Naive thymus-derived CD4-positive, alpha-beta T cell (primary cell): ENCODE measurements around the gene ZNHIT3. TPM values are rescaled to one million over a fixed set of nuclear protein-coding genes. Genes with fewer than 3 reads are reported as not detected.

Source experiments
- ATAC-seq: fragments of 150-1000 bp; cut with Tn5 transposase; 2 replicates; pipeline ENCODE4 v1.10.0; 2021; ENCODE audit warnings: mild to moderate bottlenecking, moderate library complexity
- CTCF ChIA-PET: fragments of 350-600 bp; sonication (Branson Sonifier 250); formaldehyde crosslinking; loops from one replicate; lab custom pipeline; 2021; ENCODE audit warnings: antibody characterized with exemption; lab: Charles Lee
- POLR2A ChIA-PET: fragments of 350-600 bp; sonication (Branson Sonifier 250); formaldehyde crosslinking; loops from one replicate; lab custom pipeline; 2021; ENCODE audit warnings: antibody characterized with exemption, inconsistent platforms; lab: Charles Lee
- DNase-seq, 9 donors: peaks; one replicate each; pipeline versions ENCODE4 v3.0.0 to v3.0.0-alpha.2; 2020 to 2022; ENCODE audit warnings: mixed read lengths in 1 of 9
- H3K27ac ChIP-seq: one replicate; pipeline ENCODE4 v1.7.0; 2013; ENCODE audit warnings: mild to moderate bottlenecking, low read depth, low read length, moderate library complexity
- H3K27me3 ChIP-seq, 2 donors: one replicate each; pipeline ENCODE4 v1.7.0; 2013; ENCODE audit warnings: low read length in 2 of 2, mild to moderate bottlenecking in 2 of 2, moderate library complexity in 2 of 2; ENCODE audit not compliant: control insufficient read depth in 2 of 2, insufficient read depth in 2 of 2
- H3K36me3 ChIP-seq, 3 experiments: 1 replicate in 2 of 3; 2 replicates in 1 of 3; pipeline ENCODE4 v1.7.0; 2013; ENCODE audit warnings: low read length in 3 of 3, mild to moderate bottlenecking in 3 of 3, moderate library complexity in 1 of 3; ENCODE audit not compliant: insufficient read depth in 3 of 3, control insufficient read depth in 2 of 3
- H3K4me1 ChIP-seq, 2 donors: one replicate each; pipeline ENCODE4 v1.7.0; 2013; ENCODE audit warnings: low read length in 2 of 2, mild to moderate bottlenecking in 2 of 2, moderate library complexity in 1 of 2; ENCODE audit not compliant: control insufficient read depth in 2 of 2, insufficient read depth in 2 of 2
- H3K4me3 ChIP-seq: 2 replicates; pipeline ENCODE4 v1.7.0; 2013; ENCODE audit warnings: mild to moderate bottlenecking, low read length
- H3K9me3 ChIP-seq, 3 experiments: 1 replicate in 2 of 3; 2 replicates in 1 of 3; pipeline ENCODE4 v1.7.0; 2013; ENCODE audit warnings: low read length in 3 of 3; ENCODE audit not compliant: control insufficient read depth in 2 of 3
- H3K27ac Mint-ChIP-seq, 9 donors: one replicate each; pipeline ENCODE4 v1.8.0; 2020 to 2022; ENCODE audit warnings: mixed read lengths in 9 of 9, mild to moderate bottlenecking in 8 of 9, moderate library complexity in 5 of 9, inconsistent platforms in 2 of 9
- H3K27me3 Mint-ChIP-seq, 5 donors: one replicate each; pipeline ENCODE4 v1.8.0; 2021 to 2022; ENCODE audit warnings: mixed read lengths in 5 of 5, mild to moderate bottlenecking in 1 of 5
- H3K36me3 Mint-ChIP-seq, 5 donors: one replicate each; pipeline ENCODE4 v1.8.0; 2020 to 2022; ENCODE audit warnings: mixed read lengths in 5 of 5, mild to moderate bottlenecking in 3 of 5, inconsistent platforms in 1 of 5
- H3K4me1 Mint-ChIP-seq, 7 donors: one replicate each; pipeline ENCODE4 v1.8.0; 2020 to 2022; ENCODE audit warnings: mixed read lengths in 7 of 7, mild to moderate bottlenecking in 3 of 7, inconsistent platforms in 1 of 7
- H3K4me3 Mint-ChIP-seq, 10 donors: one replicate each; pipeline ENCODE4 v1.8.0; 2020 to 2022; ENCODE audit warnings: mild to moderate bottlenecking in 10 of 10, mixed read lengths in 10 of 10, moderate library complexity in 6 of 10, inconsistent platforms in 2 of 10
- H3K9me3 Mint-ChIP-seq, 11 donors: one replicate each; pipeline ENCODE4 v1.8.0; 2020 to 2022; ENCODE audit warnings: mixed read lengths in 11 of 11, mild to moderate bottlenecking in 4 of 11, inconsistent platforms in 1 of 11, moderate library complexity in 1 of 11
- intact Hi-C, 2 donors: fragments of 100-400 bp; cut with micrococcal nuclease; formaldehyde crosslinking; loops; one replicate each; pipeline ENCODE4 v1.15.1; 2023
- polyA plus RNA-seq, 2 donors: library from polyadenylated mRNA; unstranded; fragments of 300-500 nt; fragmentation: Illumina TruSeq; gene quantifications; one replicate each; pipeline ENCODE4 v1.2.3, GENCODE V29; 2021
- total RNA-seq, 6 experiments: library from RNA in 5 of 6; stranded (reverse) in 5 of 6; gene quantifications; 1 replicate in 5 of 6; 2 replicates in 1 of 6; pipeline ENCODE4 v1.2.3 and lab custom pipeline; 2021 to 2026

Gene ZNHIT3
- total and polyA plus RNA-seq, 7 experiments from 2014 or later, result 38.4 to 118 (median 58.7) TPM

DNA sequence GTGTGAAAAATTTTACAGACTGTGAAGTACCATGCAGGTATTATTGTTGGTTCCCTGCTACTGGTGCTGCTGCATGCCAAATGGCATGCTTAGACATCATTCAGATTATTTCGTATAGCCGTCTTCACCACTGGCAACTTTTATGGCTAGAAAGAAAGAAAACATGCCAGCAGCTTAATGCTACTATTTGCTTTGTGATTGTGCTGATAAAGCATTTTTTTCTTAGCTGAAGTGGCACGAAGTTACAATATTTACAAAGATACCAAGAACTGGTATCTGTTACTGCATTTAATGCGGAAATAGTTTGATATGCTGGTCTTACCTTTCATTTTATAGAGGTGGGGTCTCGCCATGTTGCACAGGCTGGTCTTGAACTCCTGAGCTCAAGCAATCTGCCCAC is 8.2 kb downstream of the ZNHIT3 start:
- H3K4me1 ChIP-seq, result peaks cover 0 to 5% of the 10 kb centered on the region in 2 donors
- H3K27ac Mint-ChIP-seq, result peak overlapping the region in 1 of 9 donors; percentile 22
- H3K36me3 ChIP-seq, result peaks cover 10 to 72% (median 22%) of the 10 kb centered on the region in 3 experiments
- DNase-seq (no peak), ATAC-seq (no peak)
- no peaks in the 10 kb centered on the region for H3K9me3 ChIP-seq
- H3K4me1 Mint-ChIP-seq, result peaks cover 14 to 28% (median 26%) of the 10 kb centered on the region in 7 donors
- H3K27me3 ChIP-seq, result no peaks in the 10 kb centered on the region
- no peak overlapping the region for H3K4me3 ChIP-seq
- no peak overlapping the region for H3K4me3 Mint-ChIP-seq
- H3K36me3 Mint-ChIP-seq, result peaks cover 8 to 42% (median 15%) of the 10 kb centered on the region in 5 donors
- CTCF ChIA-PET, result interaction anchor here (0.7 to 0.9 kb wide), 2 partner anchors 10 to 11 kb away, joined by 3 read pairs; no protein-coding TSS in a partner anchor
- POLR2A ChIA-PET, result interaction anchor here (0.6 to 1.5 kb wide), 3 partner anchors 11 to 801 kb away, joined by 3 to 4 read pairs (median 3); no protein-coding TSS in a partner anchor
- no peaks in the 10 kb centered on the region for H3K9me3 Mint-ChIP-seq
- intact Hi-C loops, result no loop called here
- no peaks in the 10 kb centered on the region for H3K27me3 Mint-ChIP-seq
- H3K27ac ChIP-seq, result no peak overlapping the region

DNA sequence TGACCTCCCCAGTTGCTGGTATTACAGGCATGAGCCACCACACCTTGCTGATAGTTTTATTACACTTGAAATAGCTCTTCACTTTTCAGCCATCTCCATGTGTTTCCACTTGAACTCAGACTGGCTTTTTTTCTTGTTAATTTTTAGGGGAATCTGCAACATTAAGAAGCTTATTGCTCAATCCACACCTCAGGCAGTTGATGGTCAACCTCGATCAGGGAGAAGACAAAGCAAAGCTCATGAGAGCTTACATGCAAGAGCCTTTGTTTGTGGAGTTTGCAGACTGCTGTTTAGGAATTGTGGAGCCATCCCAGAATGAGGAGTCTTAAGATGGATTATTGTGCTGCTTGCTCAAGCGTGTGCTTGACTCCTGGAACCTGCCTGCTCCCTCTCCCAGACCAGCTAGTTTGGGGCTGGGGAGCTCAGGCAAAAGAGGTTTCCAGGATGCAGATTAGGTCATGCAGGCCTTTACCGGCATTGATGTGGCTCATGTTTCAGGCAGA is 8.6 kb downstream of the ZNHIT3 start:
- ChIA-PET CTCF (interaction anchor here (0.7 to 0.9 kb wide), 2 partner anchors 10 to 12 kb away, joined by 3 read pairs; no protein-coding TSS in a partner anchor), POLR2A (interaction anchor here (1.5 kb wide), 1 partner anchor 12 kb away, joined by 4 read pairs; no protein-coding TSS in a partner anchor)
- no peak for DNase-seq
- intact Hi-C loops, result no loop called here
- no peaks in the 10 kb centered on the region for H3K27me3 ChIP-seq
- peaks cover 0 to 1% of the 10 kb centered on the region in 2 donors for H3K4me1 ChIP-seq
- ATAC-seq, result no peak
- Mint-ChIP-seq H3K27me3 (no peaks in the 10 kb centered on the region), H3K27ac (peak overlapping the region in 2 of 9 donors; percentile 22 to 28), H3K4me3 (no peak overlapping the region), H3K36me3 (peaks cover 8 to 39% (median 11%) of the 10 kb centered on the region in 5 donors), H3K4me1 (peaks cover 11 to 24% (median 22%) of the 10 kb centered on the region in 7 donors), H3K9me3 (no peaks in the 10 kb centered on the region)
- H3K36me3 ChIP-seq, result peaks cover 10 to 72% (median 22%) of the 10 kb centered on the region in 3 experiments
- H3K27ac ChIP-seq, result no peak overlapping the region
- no peak overlapping the region for H3K4me3 ChIP-seq
- H3K9me3 ChIP-seq, result no peaks in the 10 kb centered on the region

DNA sequence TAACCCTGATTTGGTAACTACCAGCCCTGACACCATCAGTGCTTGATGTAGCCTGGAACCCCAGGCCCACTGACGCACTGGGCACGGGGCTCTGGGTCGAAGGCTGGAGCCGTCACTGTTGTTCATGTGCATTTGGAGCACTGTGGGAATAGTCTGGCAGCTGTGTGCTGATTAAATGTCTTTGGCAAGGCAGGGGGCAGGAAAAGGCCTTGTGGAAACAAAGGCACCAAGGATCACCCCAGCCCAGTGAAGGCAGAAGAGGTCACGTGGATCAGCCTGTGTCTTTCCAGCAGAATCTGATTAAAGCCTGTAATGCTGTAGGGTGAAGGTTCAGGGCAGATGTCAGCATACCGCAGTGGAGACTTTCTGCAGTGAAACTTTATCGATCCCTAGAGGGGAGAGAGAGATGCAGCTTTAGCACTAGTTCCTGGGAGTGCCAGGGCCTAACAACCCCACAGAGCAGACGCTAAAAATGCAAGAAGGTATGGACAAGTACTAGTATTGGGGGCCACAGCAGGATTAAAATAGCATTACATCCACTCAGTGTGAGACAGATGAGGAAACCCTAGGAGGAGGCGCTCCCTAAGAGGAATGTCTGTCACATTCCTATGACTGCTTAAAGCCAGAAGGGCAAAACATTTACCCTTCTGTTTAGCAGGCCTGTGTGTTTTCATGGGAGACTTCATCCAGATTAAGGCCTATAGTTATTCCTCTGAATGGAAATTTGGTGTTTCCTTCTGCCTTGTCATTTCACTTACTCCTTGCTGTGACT is 9.7 kb downstream of the ZNHIT3 start:
- ATAC-seq, result no peak
- H3K36me3 Mint-ChIP-seq, result peaks cover 5 to 35% (median 9%) of the 10 kb centered on the region in 5 donors

DNA sequence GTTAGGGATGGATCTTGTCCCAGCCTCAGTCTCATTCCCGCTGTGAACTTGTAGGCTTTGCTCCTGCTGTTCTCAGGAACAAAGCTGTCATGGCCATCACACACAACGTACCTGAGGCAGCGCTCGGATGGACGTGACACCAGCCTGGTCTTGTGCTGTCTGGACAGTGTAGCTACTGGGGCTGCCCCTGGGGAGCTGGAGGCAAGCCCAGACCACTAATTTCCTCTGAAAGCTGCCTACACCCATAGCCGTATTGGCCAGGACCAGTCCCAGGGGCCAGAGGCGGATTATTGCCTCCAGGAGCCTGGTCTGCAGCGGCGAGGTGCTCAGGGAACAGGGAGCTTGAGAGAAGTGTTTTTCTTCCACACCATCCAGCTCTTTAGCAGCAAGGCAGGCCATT is 11.7 kb downstream of the ZNHIT3 start:
- Mint-ChIP-seq H3K27me3 (no peaks in the 10 kb centered on the region), H3K9me3 (no peaks in the 10 kb centered on the region), H3K36me3 (peaks cover 6 to 22% (median 8%) of the 10 kb centered on the region in 5 donors), H3K27ac (no peak overlapping the region), H3K4me1 (peaks cover 0 to 6% (median 4%) of the 10 kb centered on the region in 7 donors), H3K4me3 (no peak overlapping the region)
- intact Hi-C loops, result no loop called here
- ChIA-PET POLR2A (interaction anchor here (0.6 to 1.1 kb wide), 2 partner anchors 12 to 37 kb away, joined by 3 to 4 read pairs; partner anchors contain the start of gene PIGW), CTCF (no interaction called here)
- Histone ChIP-seq H3K27ac (no peak overlapping the region), H3K27me3 (no peaks in the 10 kb centered on the region), H3K36me3 (peaks cover 6 to 68% (median 6%) of the 10 kb centered on the region in 3 experiments), H3K9me3 (no peaks in the 10 kb centered on the region), H3K4me1 (no peaks in the 10 kb centered on the region), H3K4me3 (no peak overlapping the region)
- no peak for DNase-seq
- ATAC-seq, result no peak

More for the DNA sequence above, 9.7 kb downstream of the ZNHIT3 start:
- Histone ChIP-seq H3K27me3 (no peaks in the 10 kb centered on the region), H3K36me3 (peaks cover 10 to 83% (median 21%) of the 10 kb centered on the region in 3 experiments), H3K27ac (no peak overlapping the region), H3K4me3 (no peak overlapping the region), H3K4me1 (no peaks in the 10 kb centered on the region), H3K9me3 (no peaks in the 10 kb centered on the region)
- Mint-ChIP-seq H3K4me1 (peaks cover 6 to 18% (median 14%) of the 10 kb centered on the region in 7 donors), H3K27me3 (no peaks in the 10 kb centered on the region), H3K4me3 (no peak overlapping the region), H3K9me3 (no peaks in the 10 kb centered on the region), H3K27ac (peak overlapping the region in 1 of 9 donors; percentile 25)
- ChIA-PET CTCF (no interaction called here), POLR2A (no interaction called here)
- intact Hi-C loops, result no loop called here
- DNase-seq, result no peak

DNA sequence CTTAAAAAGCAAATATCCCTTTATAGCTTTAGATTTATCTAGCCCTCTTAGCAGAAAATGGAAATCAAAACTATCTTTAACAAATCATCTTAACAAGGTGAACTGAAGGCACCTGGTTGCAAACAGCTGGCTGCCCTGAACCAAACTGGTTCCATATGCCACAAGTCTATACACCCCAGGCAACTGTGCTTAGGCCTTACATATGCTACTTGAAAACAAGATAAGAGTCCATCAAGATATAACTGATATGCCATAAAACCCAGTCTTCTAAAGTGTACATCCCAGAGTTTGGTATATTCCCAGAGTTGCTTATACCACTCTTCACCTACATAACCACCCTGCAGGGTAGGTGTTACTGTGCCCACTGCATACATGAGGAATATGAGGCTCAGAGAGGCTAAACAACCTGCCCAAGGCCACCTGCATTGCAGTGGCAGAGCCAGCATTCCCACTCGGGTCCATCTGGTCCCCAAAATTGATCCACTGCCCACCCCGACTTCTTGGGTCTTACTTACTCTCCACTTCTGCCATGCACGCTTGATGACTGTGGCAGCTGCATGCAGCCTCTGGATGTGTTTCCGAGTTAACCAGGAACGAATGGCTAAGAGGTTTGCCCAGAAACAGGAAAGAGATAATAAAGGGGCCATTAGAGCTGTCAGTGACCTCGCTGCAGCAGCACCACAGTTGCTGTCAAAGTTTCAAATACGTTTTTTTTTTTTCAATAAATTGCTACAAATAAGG is 12.2 kb downstream of the ZNHIT3 start:
- Histone ChIP-seq H3K36me3 (peaks cover under 1 to 64% (median under 1%) of the 10 kb centered on the region in 3 experiments), H3K4me1 (no peaks in the 10 kb centered on the region), H3K9me3 (no peaks in the 10 kb centered on the region), H3K27me3 (no peaks in the 10 kb centered on the region), H3K4me3 (no peak overlapping the region), H3K27ac (no peak overlapping the region)
- no peak for DNase-seq
- H3K27me3 Mint-ChIP-seq, result no peaks in the 10 kb centered on the region
- H3K4me3 Mint-ChIP-seq, result no peak overlapping the region
- peaks cover 0 to 7% (median 4%) of the 10 kb centered on the region in 7 donors for H3K4me1 Mint-ChIP-seq
- ChIA-PET POLR2A (interaction anchor here (0.6 to 1.1 kb wide), 2 partner anchors 11 to 37 kb away, joined by 3 to 4 read pairs; partner anchors contain the start of gene PIGW), CTCF (no interaction called here)
- H3K27ac Mint-ChIP-seq, result peak overlapping the region in 3 of 9 donors; percentile 10 to 26 (median 17)
- no peak for ATAC-seq
- H3K9me3 Mint-ChIP-seq, result no peaks in the 10 kb centered on the region
- intact Hi-C loops, result no loop called here
- H3K36me3 Mint-ChIP-seq, result peaks cover 6 to 22% (median 8%) of the 10 kb centered on the region in 5 donors

DNA sequence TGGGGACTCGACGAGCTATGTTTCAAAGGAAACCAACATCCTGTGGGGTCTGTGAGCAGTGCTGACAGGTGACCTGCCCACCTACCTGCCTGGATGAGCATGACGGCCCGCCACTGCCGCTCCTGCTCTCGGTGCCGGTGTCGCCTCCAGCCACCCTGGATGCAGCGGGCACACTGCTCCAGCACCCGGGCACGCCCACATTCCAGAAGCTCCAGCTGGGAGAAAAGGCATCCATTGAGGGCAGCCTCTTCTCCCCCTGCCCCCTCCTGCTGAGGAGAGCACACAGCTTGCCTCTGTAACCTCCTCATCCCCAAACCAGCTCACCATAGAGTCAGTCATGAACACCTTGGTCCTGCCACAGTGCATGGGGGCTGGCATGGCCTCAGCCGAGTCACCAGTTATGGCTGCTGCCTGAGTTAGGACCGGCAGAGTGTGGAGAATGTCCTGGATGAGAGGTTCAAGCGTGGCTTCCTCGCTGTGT is 14.3 kb downstream of the ZNHIT3 start:
- Mint-ChIP-seq H3K9me3 (no peaks in the 10 kb centered on the region), H3K27me3 (no peaks in the 10 kb centered on the region), H3K27ac (peak overlapping the region in 1 of 9 donors; percentile 12), H3K4me3 (no peak overlapping the region), H3K4me1 (peaks cover 0 to 6% (median 3%) of the 10 kb centered on the region in 7 donors), H3K36me3 (peaks cover 0 to 18% (median 12%) of the 10 kb centered on the region in 5 donors)
- ATAC-seq (no peak), DNase-seq (no peak)
- Histone ChIP-seq H3K36me3 (peaks cover 0 to 59% (median 0%) of the 10 kb centered on the region in 3 experiments), H3K27me3 (no peaks in the 10 kb centered on the region), H3K9me3 (no peaks in the 10 kb centered on the region), H3K4me1 (no peaks in the 10 kb centered on the region), H3K4me3 (no peak overlapping the region), H3K27ac (no peak overlapping the region)
- ChIA-PET CTCF (interaction anchor here (1.4 kb wide), 1 partner anchor 101 kb away, joined by 3 read pairs; no protein-coding TSS in a partner anchor), POLR2A (no interaction called here)
- intact Hi-C loops, result no loop called here
